GM21528 (cell line): ENCODE measurements around the gene SLAMF6.
"Not testable (repeated sequence)": the region's sequence is repeated elsewhere in the genome, so short reads cannot be mapped to it uniquely, and the experiment has no call there.

Experiments
- ATAC-seq: cut with Tn5 transposase; IDR thresholded peaks from one replicate; pipeline ENCODE4 v1.9.1; 2021; ENCODE audit warnings: mild to moderate bottlenecking, moderate library complexity; ENCODE audit not compliant: unreplicated experiment, low FRiP score

SLAMF6 gene

GRCh38 chr1:160517519-160517918 lies 5.5 kb downstream of the SLAMF6 start:
- ATAC-seq, result not testable (repeated sequence)

- ATAC-seq, result not testable (repeated sequence)
Observed at GRCh38 chr1:160515908-160516307, 7.1 kb downstream of the SLAMF6 start.

GRCh38 chr1:160504651-160505050 lies 18.4 kb downstream of the SLAMF6 start:
- no peak for ATAC-seq

- ATAC-seq, result no peak
Observed at GRCh38 chr1:160503087-160503486, 20.0 kb downstream of the SLAMF6 start.

GRCh38 chr1:160500321-160500990 lies 22.6 kb downstream of the SLAMF6 start:
- no peak for ATAC-seq

- ATAC-seq, result no peak
Observed at GRCh38 chr1:160499631-160500030, 23.4 kb downstream of the SLAMF6 start.

GRCh38 chr1:160498301-160499065 lies 24.6 kb downstream of the SLAMF6 start:
- not testable (repeated sequence) for ATAC-seq

GRCh38 chr1:160496334-160496733 lies 26.7 kb downstream of the SLAMF6 start:
- ATAC-seq, result no peak

- ATAC-seq, result no peak
Observed at GRCh38 chr1:160494620-160495019, 28.4 kb downstream of the SLAMF6 start.

GRCh38 chr1:160492617-160493016 lies 30.4 kb downstream of the SLAMF6 start:
- ATAC-seq, result no peak

- ATAC-seq, result no peak
Observed at GRCh38 chr1:160491981-160492380, 31.1 kb downstream of the SLAMF6 start.

GRCh38 chr1:160491017-160491416 lies 32.0 kb downstream of the SLAMF6 start:
- no peak for ATAC-seq

- no peak for ATAC-seq
Observed at GRCh38 chr1:160489513-160490261, 33.4 kb downstream of the SLAMF6 start.

GRCh38 chr1:160488347-160489058 lies 34.6 kb downstream of the SLAMF6 start:
- no peak for ATAC-seq

GRCh38 chr1:160486453-160486852 lies 36.6 kb downstream of the SLAMF6 start:
- no peak for ATAC-seq

GRCh38 chr1:160483505-160484185 lies 39.4 kb downstream of the SLAMF6 start:
- no peak for ATAC-seq

GRCh38 chr1:160481979-160482596 lies 41.0 kb downstream of the SLAMF6 start:
- no peak for ATAC-seq

GRCh38 chr1:160480781-160481180 lies 42.3 kb downstream of the SLAMF6 start:
- ATAC-seq, result not testable (repeated sequence)

- ATAC-seq, result not testable (repeated sequence)
Observed at GRCh38 chr1:160479091-160479490, 44.0 kb downstream of the SLAMF6 start.
